SK-N-MC (cell line): Measurements from ENCODE around the gene FIBCD1.

Source experiments
- DNase-seq: peaks from one replicate; pipeline ENCODE4 v3.0.0-alpha.2; 2011; ENCODE audit warnings: low read depth, low spot score
- H3K27ac ChIP-seq: fragments of 200-600 bp; sonication (generic); 2 replicates; pipeline ENCODE4 v1.5.1; 2016; ENCODE audit warnings: mixed run types
- H3K36me3 ChIP-seq: fragments of 200-600 bp; sonication (generic); 2 replicates; pipeline ENCODE4 v1.6.1; 2017; ENCODE audit warnings: antibody characterized with exemption, low read length, mixed read lengths; ENCODE audit not compliant: insufficient read depth
- H3K4me3 ChIP-seq: fragments of 200-600 bp; sonication (generic); 2 replicates; pipeline ENCODE4 v1.5.1; 2016
- H3K9ac ChIP-seq: fragments of 200-600 bp; sonication (generic); 2 replicates; pipeline ENCODE4 v1.8.0; 2017; ENCODE audit warnings: mixed run types, mixed read lengths; ENCODE audit not compliant: insufficient read length
- H3K9me3 ChIP-seq: fragments of 200-600 bp; sonication (generic); 2 replicates; pipeline ENCODE4 v1.6.1; 2017; ENCODE audit warnings: low read depth, mild to moderate bottlenecking, antibody characterized with exemption, low read length, moderate library complexity, mixed read lengths
- EZH2 ChIP-seq: fragments of 200-600 bp; sonication (generic); IDR thresholded peaks from one replicate; pipeline ENCODE4 v1.6.1; 2017; ENCODE audit warnings: antibody characterized with exemption
- FOXP2 ChIP-seq: optimal IDR thresholded peaks from 2 replicates; pipeline ENCODE3; 2011; ENCODE audit warnings: mild to moderate bottlenecking, moderate library complexity; ENCODE audit not compliant: insufficient read depth; ENCODE audit errors: extremely low read length, control extremely low read depth
- POLR2AphosphoS5 ChIP-seq: IDR thresholded peaks from 2 replicates; pipeline ENCODE4 v1.6.1; 2012; ENCODE audit warnings: mild to moderate bottlenecking, low read depth, low read length, borderline replicate concordance

FIBCD1 gene

DNA sequence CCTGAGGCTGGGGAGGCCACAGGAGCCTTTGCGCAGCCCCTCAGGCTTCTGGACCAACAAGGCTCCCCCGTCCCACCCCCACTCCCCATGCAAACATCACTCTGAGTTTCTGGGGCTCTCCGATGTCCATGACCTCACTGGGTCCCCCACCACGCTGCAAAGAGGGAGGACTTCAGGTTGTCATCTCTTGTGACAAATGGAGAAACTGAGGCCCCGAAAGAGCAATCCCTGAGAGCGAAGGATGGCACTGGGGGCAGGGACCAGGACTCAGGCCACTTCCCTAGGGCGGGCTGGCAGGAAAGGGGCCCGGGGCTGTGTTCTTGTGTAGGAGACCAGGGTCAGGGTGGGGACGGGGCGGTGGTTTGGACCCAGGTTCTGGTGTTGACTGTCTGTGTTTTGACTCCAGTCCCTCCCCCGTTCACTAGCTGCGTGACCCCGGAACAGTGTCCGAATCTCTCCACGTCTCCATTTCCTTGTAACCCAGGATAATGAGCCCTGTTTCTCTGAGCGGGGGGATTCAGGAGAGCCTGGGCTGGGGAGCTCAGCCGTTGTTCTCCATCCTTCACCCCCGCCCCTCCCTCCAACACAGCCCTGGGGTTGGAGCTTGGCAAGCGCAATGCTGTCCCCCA is 13.9 kb downstream of the FIBCD1 start:
- no peak overlapping the region for H3K27ac ChIP-seq
- H3K4me3 ChIP-seq, result no peak overlapping the region
- H3K9me3 ChIP-seq, result no peaks in the 10 kb centered on the region
- H3K36me3 ChIP-seq, result no peaks in the 10 kb centered on the region
- no peak for DNase-seq
- TF ChIP-seq EZH2, result no peak
- TF ChIP-seq FOXP2, result no peak
- TF ChIP-seq POLR2AphosphoS5, result no peak
- no peak overlapping the region for H3K9ac ChIP-seq

GRCh38 chr9:130924448-130924788 is 14.6 kb downstream of the FIBCD1 start:
- TF ChIP-seq EZH2 (no peak), POLR2AphosphoS5 (no peak), FOXP2 (no peak)
- no peaks in the 10 kb centered on the region for H3K36me3 ChIP-seq
- no peak overlapping the region for H3K9ac ChIP-seq
- no peaks in the 10 kb centered on the region for H3K9me3 ChIP-seq
- H3K4me3 ChIP-seq, result no peak overlapping the region
- H3K27ac ChIP-seq, result no peak overlapping the region
- DNase-seq, result no peak

GRCh38 chr9:130923611-130924447 is 15.2 kb downstream of the FIBCD1 start:
- Histone ChIP-seq H3K36me3 (no peaks in the 10 kb centered on the region), H3K9me3 (no peaks in the 10 kb centered on the region), H3K9ac (no peak overlapping the region), H3K4me3 (no peak overlapping the region), H3K27ac (no peak overlapping the region)
- DNase-seq, result no peak
- TF ChIP-seq POLR2AphosphoS5 (no peak), EZH2 (no peak), FOXP2 (no peak)

GRCh38 chr9:130922893-130923610 is 16.0 kb downstream of the FIBCD1 start:
- DNase-seq, result no peak
- Histone ChIP-seq H3K9me3 (no peaks in the 10 kb centered on the region), H3K36me3 (no peaks in the 10 kb centered on the region), H3K27ac (no peak overlapping the region), H3K9ac (no peak overlapping the region), H3K4me3 (no peak overlapping the region)
- TF ChIP-seq FOXP2 (no peak), POLR2AphosphoS5 (no peak), EZH2 (no peak)

DNA sequence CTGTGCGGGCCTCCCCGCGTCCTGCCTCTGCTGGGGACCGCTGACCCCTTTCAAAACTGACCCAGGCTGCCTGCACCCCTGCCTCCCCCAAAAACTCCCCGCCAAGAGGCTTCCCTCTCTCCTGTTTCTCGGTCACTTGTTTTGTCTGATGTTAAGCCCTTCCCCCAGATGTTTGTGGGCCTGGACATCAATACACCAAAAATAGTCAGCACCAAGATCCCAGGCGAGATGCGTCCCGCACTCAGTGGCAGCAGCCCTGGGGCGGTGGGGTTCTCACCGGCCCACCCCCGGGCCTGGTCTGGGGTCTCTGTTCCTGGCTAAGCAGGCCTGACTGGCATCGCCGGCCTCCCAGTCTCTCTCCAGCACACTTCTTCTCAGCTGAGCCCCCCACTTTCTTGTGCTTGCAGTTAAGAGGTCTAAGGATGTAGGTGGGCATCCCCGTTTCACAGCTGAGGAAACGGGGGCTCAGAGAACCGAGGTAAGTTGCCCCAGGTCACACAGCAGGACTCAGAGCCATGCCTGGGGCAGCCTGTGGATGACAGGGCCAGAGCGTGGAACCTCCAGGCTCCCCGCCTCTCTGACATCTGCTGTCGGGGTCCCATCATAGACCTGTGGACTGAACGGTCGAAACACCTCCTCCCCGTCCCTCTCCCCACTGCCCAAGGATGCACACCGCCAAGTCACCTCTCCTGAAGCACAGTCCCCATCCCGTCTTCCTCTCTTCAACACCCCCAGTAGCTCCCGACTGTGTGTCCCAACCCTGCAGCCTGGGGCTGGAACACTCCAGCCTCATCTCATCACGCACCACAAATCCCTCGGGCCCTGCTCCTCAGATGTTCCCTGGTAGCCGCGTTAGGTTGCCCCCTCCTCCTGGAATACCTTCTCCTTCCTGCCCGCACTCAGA is 16.8 kb downstream of the FIBCD1 start:
- DNase-seq, result no peak
- Histone ChIP-seq H3K27ac (no peak overlapping the region), H3K9ac (no peak overlapping the region), H3K9me3 (no peaks in the 10 kb centered on the region), H3K4me3 (no peak overlapping the region), H3K36me3 (no peaks in the 10 kb centered on the region)
- TF ChIP-seq POLR2AphosphoS5 (no peak), EZH2 (no peak), FOXP2 (no peak)

DNA sequence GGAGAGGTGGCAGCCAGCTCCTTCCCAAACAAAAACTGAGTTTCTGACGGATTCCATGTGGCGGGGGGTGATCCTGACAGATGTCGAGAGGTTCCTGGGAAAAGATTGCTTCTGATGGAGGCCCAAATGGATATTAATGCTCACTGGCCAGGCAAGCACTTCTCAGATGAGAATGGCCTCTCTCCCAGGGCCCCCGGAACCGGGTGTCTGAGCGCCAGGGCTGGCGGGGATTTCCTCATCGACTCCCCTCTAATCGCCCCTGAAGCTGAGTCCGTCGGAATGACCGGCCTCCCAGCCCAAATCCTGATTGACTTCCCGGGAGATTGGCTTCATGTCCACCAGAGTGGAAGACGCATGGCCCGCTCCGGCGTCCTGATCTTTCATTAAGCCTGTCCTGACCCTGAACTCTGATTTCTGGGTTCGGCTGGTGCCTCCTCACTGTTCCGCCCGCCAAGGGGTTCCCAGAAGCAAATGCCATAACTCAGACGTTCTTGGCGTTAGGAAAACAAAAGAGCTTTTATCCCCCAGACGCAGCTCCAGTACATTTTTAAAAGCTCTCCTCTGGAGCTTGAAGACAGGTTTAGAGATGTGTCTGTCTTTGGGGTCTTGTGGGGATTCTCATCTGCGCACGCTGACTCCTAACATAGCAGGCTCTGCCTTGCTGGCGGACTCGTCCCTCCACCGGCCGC is 17.6 kb downstream of the FIBCD1 start:
- H3K36me3 ChIP-seq, result no peaks in the 10 kb centered on the region
- H3K9me3 ChIP-seq, result no peaks in the 10 kb centered on the region
- no peak overlapping the region for H3K4me3 ChIP-seq
- no peak overlapping the region for H3K27ac ChIP-seq
- no peak for DNase-seq
- TF ChIP-seq EZH2, result no peak
- TF ChIP-seq POLR2AphosphoS5, result no peak
- TF ChIP-seq FOXP2, result no peak
- H3K9ac ChIP-seq, result no peak overlapping the region

DNA sequence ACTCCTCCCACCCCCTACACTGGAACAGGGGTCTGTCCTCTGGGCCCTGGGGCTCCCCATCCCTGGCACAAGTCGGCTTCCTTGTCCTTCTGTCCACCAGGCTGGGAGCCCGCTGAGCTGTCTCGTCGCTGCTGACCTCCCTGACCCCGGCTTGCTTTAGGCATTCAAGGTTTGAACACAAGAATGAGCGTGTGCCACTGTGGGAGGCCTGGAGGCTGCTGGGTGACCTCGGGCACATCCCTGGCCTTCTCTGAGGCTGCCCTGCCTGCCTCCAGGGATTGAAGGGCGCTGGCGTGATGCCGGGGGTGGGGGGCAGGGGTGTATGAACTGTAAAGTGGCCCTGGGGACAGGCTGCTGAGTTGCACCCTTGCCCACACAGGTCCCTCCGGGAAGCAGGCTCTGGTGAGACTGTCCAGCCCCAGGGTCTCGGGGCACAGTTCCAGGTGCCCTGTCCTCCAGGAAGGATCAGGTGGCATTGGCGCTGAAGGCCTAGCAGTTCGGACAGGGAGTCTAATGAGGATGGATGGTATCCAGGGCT is 18.2 kb downstream of the FIBCD1 start:
- H3K36me3 ChIP-seq, result no peaks in the 10 kb centered on the region
- no peak for DNase-seq
- no peak overlapping the region for H3K27ac ChIP-seq
- no peak overlapping the region for H3K4me3 ChIP-seq
- H3K9me3 ChIP-seq, result no peaks in the 10 kb centered on the region
- TF ChIP-seq POLR2AphosphoS5, result no peak
- TF ChIP-seq EZH2, result no peak
- TF ChIP-seq FOXP2, result no peak
- no peak overlapping the region for H3K9ac ChIP-seq
